T1000 (cell line): Measurements from ENCODE around the gene C10orf71.

Experiments
- DNase-seq: peaks from one replicate; lab custom pipeline; 2025; ENCODE audit warnings: mixed read lengths; lab: John Stamatoyannopoulos, UW

The C10orf71 gene

GRCh38 chr10:49360271-49361177 is 61.6 kb downstream of the C10orf71 start:
- DNase-seq: no peak

DNA sequence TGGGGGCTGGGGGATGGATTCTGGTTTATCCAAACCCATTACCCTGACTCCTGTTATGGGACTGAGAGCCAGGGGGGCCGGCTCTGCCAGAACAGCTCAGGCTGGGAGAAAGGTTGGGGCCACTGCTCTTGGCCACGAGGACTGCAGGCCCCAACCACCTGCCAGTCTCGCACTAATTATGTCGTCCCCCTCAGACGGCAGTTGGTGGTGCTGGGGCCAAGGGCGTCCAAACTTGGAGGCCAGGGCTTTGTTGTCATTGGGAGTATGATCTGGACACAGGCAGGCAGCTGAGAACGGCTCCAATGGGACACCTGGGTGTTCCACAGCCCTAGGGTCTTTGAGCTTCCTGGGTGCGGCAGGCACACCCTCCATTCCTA is 62.2 kb downstream of the C10orf71 start:
- no peak for DNase-seq

DNA sequence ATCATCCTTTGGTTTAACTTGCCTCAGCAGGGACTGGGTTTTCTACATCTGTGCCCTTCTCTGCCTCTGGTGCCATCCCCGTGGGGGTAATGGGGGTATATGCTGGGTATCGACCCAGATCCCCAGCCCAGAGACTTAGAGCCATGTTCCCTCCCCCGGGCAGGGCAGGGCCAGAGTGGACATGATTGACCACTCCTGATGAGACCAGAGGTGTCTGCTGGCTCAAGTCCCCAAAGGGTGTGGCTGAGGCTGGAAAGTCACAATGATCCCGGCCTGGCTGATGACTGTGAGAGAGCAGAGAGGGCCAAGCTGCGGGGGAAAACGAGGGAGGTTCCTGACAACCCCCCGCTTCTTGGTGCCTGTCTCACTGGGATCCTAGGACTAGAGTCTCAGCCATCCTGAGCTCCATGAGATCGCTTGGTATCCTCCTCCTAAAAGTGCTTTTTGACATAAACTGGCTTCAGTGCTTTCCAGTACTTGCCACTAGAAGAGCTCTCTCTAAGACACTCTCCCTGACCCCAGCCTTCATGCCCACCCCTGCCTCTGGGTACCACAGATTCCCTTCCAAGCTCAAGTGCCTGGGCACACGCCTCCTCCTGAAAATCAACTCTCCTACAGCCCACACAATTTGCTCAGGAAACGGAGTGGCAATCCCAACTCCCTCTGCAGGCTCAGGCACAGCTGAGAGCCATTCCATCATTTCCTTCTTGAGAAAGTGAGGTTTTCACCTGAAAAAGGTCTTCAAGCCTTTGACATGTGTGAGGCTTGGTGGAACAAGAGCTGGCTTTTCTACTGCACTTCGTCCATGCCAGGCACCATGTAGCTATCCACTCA is 63.0 kb downstream of the C10orf71 start:
- DNase-seq: no peak

- DNase-seq: no peak
Measured at GRCh38 chr10:49362596-49363260, 63.8 kb downstream of the C10orf71 start.

DNA sequence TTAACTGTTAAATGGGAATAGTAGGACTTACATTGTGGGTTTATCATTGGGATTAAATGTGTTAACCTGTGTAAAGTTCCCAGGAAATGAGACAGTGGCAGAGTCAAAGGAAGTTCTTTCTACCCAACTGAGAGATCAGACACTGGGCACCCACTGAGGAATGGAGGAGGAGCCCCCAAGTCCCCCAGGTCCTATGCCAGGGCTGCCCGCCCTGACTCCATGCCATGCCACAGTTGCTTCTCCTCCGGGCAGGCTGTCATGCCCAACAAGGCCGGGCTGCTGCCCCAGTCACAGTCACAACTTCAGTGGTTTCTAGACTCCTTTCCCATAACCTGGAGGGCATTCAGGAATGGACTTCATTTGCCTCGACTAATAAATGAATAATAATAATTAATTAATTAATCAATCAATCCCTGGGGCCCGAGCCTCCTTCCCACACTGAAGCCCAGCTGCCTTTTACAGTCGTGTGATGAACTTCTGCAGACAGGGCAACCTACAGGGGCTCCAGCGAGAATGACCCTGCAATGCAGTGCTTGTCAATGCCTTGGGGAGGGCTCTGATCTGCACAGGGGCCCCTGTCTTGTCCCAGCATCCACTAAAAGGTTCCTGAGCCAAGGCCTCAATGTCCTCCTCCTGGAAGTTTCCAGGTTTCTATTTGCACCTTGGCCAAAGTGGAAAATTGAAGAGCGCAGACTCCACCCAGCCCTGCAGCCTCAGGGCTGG is 64.5 kb downstream of the C10orf71 start:
- DNase-seq: no peak

DNA sequence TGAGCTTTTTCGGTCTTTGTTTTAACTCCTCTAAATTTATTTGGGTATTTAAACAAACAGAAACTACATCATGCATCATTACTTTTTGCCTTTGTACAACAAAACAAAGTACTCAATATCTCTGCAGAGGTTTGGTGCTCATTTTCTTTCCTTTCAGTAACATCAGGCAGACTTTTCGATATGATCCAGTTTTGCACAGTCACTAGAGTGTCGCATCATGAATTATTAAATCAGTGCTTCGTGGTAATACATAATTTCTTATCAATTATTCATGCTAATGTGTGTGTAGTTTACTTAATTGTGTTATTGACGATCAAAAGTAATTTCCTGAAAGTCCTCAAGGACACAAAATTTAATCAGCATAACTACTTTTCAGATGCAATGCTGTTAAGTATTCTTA is 65.1 kb downstream of the C10orf71 start:
- no peak for DNase-seq

- DNase-seq: no peak
Measured at GRCh38 chr10:49364747-49365146, 65.8 kb downstream of the C10orf71 start.

- DNase-seq: no peak
Measured at GRCh38 chr10:49365275-49365674, 66.3 kb downstream of the C10orf71 start.

DNA sequence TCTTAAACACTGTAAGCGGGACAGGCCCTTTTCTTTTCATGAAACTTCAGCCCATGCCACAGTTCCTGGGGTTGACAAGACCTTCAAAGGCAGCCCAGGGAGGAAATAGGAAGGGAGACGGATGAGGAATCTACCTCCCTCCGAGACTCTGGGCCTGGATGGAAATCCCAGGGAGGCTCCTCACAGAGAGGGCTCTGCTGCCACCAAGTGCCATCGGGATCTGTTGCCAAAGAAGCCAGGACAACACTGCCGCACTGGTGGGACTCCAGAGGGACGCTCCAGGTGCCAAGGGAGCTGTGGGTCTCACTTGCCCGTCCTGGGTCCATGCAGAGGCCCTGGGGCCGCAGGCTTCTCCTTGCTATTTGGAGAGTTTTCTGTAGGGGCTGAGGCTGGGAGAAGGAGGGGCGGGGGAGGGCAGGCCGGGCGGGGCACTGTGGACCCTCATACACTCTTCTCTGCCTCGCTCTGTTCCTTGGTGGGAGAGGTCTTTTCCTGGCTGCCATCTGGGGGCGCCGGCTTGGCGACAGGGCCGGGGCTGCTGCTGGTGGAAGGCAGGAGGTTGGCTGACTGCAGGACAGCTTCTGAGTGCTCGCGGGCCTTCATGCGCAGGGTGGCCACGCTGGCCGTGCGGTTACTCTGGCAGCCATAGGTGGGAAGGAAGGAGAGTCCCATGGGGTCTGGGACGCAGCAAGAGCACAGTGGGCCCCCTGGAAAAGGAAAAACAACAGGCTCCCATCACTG is 66.9 kb downstream of the C10orf71 start:
- DNase-seq: no peak

GRCh38 chr10:49366460-49366859 is 67.5 kb downstream of the C10orf71 start:
- no peak for DNase-seq

GRCh38 chr10:49367600-49367999 is 68.6 kb downstream of the C10orf71 start:
- no peak for DNase-seq

- no peak for DNase-seq
Measured at GRCh38 chr10:49368256-49368655, 69.3 kb downstream of the C10orf71 start.

DNA sequence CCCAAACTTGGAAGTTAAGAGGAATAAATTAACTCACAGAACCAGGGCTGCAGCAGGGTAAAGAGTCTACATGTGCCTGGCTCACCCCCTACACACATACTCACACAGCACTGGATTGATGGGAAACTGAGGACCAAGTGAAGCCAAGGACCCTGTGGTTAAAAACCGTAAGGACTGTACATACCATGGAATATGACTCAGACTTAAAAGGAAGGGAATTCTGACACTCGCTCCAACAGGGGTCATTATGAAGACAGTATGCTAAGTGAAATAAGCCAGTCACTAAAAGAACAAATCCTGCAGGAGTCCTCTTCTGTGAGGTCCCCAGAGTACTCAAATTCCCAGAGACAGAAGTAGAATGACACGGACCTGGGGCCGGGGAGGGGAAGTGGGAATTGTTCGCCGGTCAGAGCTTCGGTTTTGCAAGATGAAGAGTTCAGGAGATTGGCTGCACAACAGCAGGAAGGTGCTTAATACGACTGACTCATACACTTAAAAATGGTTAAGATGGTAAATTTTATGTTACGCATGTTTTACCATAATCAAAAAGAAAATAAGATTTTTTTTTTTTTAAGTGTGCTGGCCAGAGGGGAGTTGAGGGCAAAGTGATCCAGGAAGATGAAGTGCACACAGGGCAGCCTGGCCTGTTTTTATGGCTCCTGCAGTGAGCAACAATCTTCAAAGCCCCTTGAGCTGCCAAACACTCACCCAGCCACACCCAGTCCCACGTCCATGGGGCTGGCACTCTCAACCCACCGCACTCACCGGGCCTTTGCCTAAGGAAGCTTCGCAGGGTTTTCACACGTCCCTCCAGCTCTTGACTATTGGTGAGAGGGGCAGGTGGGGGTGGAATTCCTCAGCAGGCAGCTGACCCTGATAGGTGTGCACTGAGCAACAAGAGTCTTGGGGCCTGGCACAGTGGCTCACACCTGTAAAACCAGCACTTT is 70.5 kb downstream of the C10orf71 start:
- no peak for DNase-seq

- no peak for DNase-seq
Measured at GRCh38 chr10:49370326-49371100, 71.5 kb downstream of the C10orf71 start.

DNA sequence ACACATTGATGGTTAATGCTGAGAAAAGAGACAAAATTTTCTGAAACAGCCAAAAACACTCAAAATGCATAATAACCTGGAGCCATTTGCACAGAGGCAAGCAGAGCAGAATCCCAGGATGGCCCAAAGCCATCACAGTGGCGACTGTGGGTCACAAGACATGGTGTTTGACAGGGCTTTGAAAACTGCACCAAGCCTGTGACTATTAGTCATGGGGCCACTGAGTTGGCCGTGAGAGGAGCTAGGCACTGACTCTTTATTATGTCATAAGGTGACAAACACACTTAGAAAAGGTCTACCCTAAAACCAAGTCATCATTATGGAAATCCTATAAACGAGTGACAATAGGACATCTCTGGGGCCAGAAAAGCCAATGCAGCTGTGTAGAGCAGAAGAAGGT is 73.0 kb downstream of the C10orf71 start:
- DNase-seq: no peak

DNA sequence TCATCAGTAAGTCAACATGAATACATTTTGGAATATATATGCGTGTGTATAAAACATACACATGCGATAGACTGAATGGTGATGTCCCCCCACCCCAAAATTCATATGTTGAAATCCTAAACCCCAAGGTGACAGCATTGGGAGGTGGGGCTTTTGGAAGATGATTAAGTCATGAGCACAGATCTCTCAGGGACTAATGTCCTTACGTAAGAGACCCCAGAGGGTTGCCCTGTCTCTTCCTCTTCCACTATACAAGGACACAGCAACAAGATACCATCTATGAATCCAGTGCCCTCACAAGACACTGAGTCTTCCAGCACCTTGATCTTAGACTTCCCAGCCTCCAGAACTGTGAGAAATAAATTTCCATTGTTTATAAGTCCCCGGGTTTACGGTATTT is 74.4 kb downstream of the C10orf71 start:
- no peak for DNase-seq

DNA sequence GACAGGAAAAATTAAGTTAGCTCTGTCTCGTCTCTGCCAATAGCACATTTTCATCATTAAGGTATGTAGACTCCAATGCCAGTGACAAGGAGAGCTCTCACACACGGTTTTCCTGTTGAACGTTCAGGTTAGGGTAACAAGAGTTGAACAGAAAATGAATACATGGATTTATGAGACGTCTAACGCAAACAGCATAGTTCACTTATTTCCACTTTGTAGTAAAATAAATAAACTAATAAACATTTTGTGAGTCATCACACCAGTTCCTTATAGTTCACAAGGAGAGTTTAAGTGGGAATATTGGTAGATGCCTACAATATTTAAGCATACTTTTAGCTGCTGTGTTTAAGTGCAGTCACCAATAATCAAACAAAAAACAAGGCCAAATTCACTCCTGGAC is 75.8 kb downstream of the C10orf71 start:
- DNase-seq: no peak

- no peak for DNase-seq
Measured at GRCh38 chr10:49375611-49376010, 76.6 kb downstream of the C10orf71 start.
